ENCODE results near the gene SLC5A12.

The SLC5A12 gene

GRCh38 chr11:26719289-26719973 is 2.4 kb downstream of the SLC5A12 start:
- DNase-seq (ENCODE audit: low read depth) = no peak

DNA sequence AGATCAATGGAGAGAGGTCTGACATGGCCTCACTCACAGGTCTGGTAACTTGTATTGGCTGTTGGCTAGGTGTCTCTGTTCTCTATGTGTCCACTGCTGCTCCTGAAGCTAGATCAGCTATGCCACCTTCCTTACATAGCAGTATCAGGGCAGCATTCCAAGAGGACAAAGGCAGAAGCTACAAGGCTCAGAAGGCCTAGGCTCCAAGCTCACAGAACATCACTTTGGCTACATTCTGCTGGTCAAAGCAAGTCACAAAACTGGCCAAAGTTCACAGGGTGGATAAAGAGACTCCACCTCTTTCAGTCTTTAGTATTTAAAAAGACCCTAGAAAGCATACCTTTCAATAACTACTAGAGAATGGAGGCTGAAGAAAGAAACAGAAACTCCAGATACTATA is 4.1 kb downstream of the SLC5A12 start:
- DNase-seq (ENCODE audit: low read depth) = no peak

GRCh38 chr11:26715133-26715532 is 6.7 kb downstream of the SLC5A12 start:
- DNase-seq (ENCODE audit: low read depth) = no peak

DNA sequence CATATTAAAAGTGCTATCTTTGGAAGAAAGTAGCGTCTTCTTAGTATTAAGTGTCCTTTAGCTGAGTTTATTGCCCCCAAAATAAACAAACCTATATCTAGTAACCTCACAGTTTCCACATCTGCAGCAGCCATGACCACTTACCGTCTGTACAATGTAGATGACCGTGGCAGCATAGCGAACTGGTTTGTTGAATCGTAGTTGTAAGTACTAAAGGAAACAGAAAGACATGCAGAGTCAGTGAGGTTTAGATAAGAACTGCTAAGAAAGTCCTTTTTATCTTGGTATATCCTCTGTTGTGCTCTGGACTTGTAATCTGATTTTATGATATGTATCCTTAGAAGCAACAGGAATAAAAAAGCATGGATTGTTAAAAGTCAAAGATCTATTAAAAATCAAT is 9.4 kb downstream of the SLC5A12 start:
- DNase-seq (ENCODE audit: low read depth) = no peak

DNA sequence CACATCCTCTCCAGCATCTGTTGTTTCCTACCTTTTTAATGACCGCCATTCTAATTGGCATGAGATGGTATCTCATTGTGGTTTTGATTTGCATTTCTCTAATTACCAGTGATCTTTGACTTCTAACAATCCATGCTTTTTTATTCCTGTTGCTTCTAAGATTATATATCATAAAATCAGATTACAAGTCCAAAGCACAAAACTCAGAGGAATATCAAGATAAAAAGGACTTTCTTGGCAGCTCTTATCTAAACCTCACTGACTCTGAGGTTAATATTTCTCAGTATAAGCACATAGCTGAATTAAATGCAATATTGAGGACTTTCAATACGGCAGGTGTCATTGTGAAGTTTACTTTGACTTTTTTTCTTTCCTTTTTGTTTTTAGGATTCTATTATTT is 11.4 kb downstream of the SLC5A12 start:
- DNase-seq (ENCODE audit: low read depth) = no peak

GRCh38 chr11:26708736-26709456 is 13.0 kb downstream of the SLC5A12 start:
- no peak for DNase-seq (ENCODE audit: low read depth)

DNA sequence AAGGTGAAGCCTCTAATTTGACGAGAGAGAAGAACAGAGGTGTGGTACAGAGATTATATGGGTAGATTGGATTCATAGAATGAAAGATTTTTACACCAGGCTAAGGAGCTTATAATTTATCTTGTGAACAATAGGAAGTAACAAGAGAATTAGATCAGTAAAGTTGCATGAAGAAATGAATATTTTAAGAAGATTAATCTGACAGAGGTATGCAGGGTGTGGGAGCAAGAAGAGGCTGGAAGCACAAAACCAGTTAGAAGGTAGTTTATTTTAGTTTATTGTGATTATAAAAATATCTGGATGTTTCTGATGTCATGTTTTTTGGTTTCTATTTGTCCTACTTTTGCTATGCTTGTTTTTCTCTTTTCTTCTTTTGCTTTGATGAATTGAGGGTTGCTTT is 15.7 kb downstream of the SLC5A12 start:
- no peak for DNase-seq (ENCODE audit: low read depth)

DNA sequence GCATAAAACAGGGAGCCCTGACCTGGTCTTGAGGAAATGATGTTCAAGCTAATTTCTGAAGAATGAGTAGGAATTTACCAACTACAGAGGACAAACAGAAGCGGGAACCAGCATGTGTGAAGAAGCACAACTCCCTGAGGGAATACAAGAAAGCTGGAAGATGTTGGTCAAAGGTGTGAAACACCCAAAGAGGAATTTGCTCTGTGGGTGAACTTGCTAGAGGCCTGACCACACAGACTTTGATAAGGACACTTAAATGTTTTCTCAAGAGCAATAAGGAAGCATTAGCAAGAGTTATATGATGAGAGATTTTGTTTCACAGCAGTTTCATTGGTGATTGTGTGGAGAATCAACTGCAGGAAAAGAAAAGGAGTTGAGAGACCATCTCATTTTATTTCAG is 17.6 kb downstream of the SLC5A12 start:
- no peak for DNase-seq (ENCODE audit: low read depth)

DNA sequence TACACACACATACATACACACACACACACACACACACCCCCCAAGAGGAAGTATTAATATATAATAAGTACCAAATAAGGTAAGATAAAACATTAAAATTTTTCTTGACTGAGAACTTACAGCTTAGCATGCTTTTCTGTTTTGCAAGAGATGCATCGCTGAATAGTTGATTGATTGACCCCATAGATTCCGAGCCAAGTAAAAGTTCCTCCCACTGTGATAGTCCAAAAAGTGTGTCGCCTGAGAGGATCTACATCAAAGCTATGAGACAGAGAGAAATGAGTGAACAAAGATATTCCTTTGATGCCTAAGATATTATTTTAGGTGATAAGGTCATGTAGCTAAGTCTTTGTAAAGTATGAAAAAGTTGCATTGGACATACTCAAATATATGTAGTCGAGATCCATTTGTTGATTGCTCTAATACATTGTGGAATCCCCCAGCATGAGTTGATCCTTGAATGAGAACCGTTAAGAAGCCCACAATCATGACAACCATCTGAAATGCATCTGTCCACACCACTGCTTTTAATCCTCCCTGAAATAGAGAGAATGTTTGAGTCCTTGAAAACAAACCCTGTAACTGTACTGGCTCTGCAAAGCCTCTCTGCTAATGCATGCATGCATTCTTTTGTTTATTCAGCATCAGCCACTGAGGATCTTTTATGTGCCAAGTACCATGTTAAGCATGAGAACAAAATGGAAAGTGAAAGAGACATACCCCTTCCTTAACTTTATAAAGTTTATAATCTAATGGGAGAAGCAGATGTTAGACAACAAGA is 18.3 kb downstream of the SLC5A12 start:
- DNase-seq (ENCODE audit: low read depth) = no peak

- DNase-seq (ENCODE audit: low read depth) = no peak
These were observed 19.5 kb downstream of the SLC5A12 start for GRCh38 chr11:26702406-26702805.

DNA sequence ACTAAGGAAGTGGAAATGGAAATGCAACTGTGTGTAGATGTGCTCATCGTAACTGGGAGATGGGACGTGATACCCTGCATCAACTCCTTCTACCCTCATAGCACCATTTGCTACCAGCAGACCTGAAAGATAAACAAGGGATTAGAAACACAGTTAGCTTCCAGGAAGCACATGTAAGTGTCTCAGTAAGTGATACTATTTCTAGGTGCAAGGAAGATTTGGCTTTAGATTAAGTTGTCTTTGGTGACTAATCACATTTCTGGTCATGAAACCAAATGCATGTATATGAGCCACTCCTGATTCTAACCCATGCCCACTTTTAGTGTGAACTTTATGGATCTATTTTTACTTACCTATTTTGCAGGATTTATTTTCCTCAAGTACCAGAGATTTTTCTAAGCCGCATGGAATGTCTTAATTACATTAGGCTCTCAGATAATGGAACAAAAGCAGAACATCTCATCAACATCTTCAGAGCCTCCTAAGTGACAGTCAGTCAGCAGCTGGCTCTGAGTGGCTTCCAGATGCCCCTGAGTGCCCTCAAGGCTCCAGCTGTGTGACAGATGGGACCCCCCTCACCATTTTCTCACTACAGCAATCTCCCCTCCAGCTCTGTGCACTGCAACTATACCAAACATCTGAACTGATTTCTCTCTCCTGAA is 21.2 kb downstream of the SLC5A12 start:
- no peak for DNase-seq (ENCODE audit: low read depth)

GRCh38 chr11:26698224-26698623 is 23.6 kb downstream of the SLC5A12 start:
- DNase-seq (ENCODE audit: low read depth) = no peak

- DNase-seq (ENCODE audit: low read depth) = no peak
These were observed 25.5 kb downstream of the SLC5A12 start for GRCh38 chr11:26696330-26696729.

DNA sequence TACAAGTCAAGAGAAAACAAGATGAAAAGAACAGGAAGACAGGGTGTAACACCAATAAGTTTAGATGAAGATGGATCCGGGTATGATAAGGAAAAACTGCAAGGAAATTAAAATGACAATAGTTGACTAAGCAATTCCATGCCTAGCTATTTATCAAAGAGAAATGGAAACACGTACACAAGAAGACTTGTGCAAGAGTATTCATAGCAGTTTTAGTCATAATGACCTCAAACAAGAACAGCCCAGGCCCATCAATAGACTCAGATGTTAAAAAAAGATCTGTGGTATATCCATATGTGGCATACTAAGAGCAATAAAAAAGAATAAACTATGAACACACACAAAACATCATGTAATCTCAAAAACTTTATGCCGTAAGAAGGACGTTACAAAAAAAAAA is 33.2 kb downstream of the SLC5A12 start:
- DNase-seq (ENCODE audit: low read depth) = no peak

DNA sequence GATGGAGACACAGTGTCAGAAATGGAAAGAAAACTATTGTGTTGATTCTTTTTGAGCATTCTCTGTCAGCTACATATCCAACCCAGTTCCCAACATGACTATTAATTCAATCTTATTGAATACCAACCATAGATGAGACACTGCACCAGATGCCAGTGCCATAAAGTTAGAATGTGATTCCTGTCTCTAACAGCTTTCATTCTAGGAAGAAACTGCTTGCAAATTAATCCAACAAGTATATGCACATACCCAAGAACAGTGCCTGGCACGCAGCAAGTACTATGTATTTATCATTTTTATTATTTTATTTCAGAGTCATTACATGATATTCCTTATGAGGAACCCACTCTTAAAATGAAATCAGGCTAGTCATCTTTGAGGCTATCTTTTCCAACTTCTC is 34.5 kb downstream of the SLC5A12 start:
- no peak for DNase-seq (ENCODE audit: low read depth)

GRCh38 chr11:26677566-26677965 is 44.3 kb downstream of the SLC5A12 start:
- no peak for DNase-seq (ENCODE audit: low read depth)

DNA sequence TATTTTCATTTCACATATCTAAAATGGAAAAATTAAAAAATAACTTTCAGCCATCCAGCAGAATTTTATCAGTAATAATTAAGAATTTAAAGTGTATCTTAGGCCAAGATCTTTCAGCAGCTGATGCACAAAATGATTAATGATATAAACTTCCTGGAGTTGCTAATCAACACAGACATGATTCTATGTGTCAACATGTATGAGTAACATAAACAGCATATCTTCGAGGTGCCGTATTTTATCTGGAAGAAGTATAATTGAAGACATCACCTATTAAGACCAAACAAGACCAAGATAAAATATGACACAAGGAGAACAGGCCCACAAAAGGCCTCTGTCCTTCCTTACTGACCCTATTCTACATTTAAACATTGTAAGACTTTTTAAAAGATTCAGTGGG is 45.2 kb downstream of the SLC5A12 start:
- no peak for DNase-seq (ENCODE audit: low read depth)

- no peak for DNase-seq (ENCODE audit: low read depth)
These were observed 46.5 kb downstream of the SLC5A12 start for GRCh38 chr11:26675233-26675928.

- DNase-seq (ENCODE audit: low read depth) = no peak
These were observed 55.9 kb downstream of the SLC5A12 start for GRCh38 chr11:26665946-26666345.

GRCh38 chr11:26665036-26665435 is 56.8 kb downstream of the SLC5A12 start:
- no peak for DNase-seq (ENCODE audit: low read depth)

DNA sequence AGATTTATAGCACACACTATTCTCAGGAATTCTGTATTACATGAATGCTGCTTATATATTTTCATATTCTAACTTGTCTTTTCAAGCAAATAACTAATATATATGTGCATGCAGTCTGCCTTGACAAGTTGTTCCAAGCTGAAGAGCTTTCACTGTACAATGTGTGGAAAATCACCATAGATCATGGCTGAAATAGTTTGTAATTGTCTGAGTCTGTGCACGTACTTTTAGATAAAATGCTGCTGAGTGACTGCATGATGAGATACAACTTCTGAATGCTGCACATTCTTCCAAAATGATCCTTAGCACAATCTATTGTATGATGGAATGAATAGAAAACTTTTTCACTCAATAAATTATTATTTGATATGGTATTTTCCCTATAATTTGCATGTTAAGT is 58.9 kb downstream of the SLC5A12 start:
- DNase-seq (ENCODE audit: low read depth) = no peak

DNA sequence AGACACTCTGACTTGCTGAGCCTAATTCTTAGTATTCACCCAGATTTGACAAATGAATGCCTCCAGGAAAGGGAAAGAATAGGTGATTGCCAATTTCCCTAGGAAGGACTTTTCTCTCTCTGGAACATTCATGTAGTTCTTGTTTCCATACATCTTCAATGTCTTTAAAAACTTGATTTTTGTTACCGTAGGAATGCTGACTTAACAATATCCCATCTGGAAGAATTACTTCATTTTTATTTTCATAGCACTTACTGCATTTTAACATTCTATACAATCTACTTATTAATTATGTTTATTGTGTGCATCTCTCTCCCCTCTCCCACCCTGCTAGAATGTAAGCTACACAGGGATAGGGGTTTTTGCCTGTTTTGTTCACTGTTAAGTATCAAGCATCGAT is 66.6 kb downstream of the SLC5A12 start:
- DNase-seq (ENCODE audit: low read depth) = no peak
